HG03039 (cell line): ENCODE data around the gene ZCCHC4.
"Not testable (repeated sequence)": the region's sequence is repeated elsewhere in the genome, so short reads cannot be mapped to it uniquely, and the experiment has no call there.

ENCODE experiments used
- ATAC-seq: cut with Tn5 transposase; IDR thresholded peaks from one replicate; pipeline ENCODE4 v1.9.1; 2021; ENCODE audit warnings: mild to moderate bottlenecking, moderate library complexity; ENCODE audit not compliant: unreplicated experiment

Gene ZCCHC4

DNA sequence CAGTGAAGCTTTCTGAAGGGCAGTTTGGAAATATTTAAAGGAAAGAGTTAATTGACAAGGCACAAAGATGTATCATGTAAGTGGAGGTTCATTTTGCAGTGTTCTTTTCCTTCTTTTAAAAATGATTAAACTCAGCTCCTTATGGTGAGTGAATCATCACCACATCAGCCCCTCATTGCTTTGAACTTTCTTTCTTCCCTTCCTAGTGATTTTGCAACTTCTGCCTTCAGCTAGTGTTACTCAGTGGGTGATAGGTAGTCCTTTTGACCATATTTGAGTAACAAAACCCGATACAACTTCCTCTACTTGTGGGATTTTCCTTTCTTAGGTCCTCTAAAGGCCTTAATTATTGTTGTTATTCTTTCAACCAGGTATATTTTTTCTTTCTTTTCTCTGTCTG lies 8.2 kb downstream of the ZCCHC4 start:
- no peak for ATAC-seq

GRCh38 chr4:25321703-25322102 lies 9.1 kb downstream of the ZCCHC4 start:
- ATAC-seq: no peak

DNA sequence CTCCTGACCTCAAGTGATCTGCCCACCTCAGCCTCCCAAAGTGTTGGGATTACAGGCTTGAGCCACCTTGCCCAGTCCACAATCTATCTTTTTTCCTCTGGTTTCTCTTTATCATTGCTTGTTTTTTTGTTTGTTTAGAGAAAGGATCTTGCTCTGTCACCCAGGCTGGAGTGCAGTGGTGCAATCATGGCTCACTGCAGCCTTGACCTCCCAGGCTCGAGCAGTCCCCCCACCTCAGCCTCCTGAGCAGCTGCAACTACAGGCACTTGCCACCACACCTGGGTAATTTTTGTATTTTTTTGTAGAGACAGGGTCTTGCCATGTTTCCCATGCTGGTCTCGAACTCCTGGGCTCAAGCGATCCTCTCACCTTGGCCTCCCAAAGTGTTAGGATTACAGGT lies 15.9 kb downstream of the ZCCHC4 start:
- ATAC-seq: not testable (repeated sequence)

GRCh38 chr4:25330335-25330734 lies 17.8 kb downstream of the ZCCHC4 start:
- ATAC-seq: no peak

DNA sequence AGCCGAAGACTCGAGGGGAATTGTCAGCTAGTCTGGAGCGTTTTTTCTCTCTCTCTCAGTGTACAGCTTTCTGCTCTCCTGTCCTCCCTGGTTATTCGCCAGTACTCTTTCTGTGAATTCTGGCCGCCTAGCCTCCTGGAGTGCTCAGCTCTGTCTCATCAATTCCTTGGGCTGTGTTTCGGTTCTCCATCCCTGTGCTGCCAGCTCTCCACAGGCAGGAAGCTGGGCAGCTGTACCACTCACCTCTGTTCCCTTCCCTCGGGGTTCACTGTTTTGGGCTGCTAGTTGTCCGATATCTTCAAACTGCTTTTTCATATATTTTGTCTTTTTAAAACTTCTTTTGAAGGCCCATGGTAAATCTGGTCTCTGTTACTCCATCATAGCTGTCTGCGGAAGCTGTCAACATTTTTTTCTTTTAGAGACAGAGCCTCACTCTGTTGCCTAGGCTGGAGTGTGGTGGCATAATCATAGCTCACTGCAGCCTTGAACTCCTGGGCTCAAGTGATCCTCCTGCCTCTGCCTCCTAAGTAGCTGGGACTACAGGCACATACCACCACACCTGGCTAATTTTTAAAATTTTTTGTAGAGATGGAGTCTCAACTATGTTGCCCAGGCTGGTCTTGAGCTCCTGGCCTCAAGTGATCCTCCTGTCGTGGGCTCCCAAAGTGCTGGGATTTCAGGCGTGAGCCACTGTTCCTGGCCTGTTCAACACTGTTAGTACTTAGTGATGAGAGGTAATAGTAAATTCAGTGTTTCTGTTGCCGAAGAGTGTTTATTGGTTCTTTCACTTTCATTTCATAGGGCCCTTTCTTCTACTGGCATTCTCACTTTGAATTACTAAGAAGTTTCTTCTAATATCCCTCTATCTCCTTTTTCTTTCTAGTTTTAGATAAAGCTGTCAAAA lies 18.6 kb downstream of the ZCCHC4 start:
- peak; percentile 57 for ATAC-seq

- no peak for ATAC-seq
These were observed 31.1 kb downstream of the ZCCHC4 start for GRCh38 chr4:25343671-25344070.

DNA sequence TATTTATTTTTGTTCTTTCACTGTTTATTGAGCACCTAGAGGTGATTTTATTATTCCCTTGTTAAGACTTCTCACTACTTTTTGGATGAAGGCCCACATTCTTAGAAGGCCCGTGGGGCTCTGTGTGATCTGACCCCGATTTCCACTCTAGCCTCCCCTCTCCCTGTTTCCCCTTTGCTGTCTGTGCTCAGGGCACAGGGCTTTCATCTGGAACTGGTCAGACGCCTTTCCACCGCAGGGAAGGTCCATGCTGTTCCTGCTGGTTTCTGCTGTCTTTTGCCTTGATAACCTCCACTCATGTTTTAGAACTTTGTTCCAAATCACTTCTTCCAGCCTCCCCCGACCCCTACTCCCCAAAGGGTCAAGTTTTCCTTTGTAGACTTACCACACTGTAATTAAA lies 33.2 kb downstream of the ZCCHC4 start:
- no peak for ATAC-seq

DNA sequence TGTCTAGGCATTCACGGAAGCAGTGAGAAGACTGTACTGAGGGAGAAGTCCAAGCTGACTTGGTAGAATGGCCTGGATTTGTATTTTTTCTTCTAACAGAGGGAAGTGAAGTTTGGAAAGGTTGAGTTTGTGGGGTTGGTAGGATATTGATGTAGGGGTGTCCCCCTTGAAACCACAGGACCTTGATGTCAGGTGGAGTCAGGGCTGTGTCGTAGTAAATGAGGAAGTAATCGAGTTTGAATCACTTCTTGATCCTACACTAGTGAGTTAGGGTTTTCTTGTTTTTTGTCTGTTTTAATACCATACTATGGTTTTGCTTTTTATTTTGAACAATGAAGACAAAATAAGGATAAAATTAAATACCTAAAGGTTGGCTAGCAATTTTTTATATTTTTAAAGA lies 34.3 kb downstream of the ZCCHC4 start:
- peak; percentile 56 for ATAC-seq

GRCh38 chr4:25347473-25347872 lies 34.9 kb downstream of the ZCCHC4 start:
- ATAC-seq: no peak

- no peak for ATAC-seq
These were observed 35.4 kb downstream of the ZCCHC4 start for GRCh38 chr4:25347971-25348370.

- ATAC-seq: no peak
These were observed 38.0 kb downstream of the ZCCHC4 start for GRCh38 chr4:25350561-25350960.

DNA sequence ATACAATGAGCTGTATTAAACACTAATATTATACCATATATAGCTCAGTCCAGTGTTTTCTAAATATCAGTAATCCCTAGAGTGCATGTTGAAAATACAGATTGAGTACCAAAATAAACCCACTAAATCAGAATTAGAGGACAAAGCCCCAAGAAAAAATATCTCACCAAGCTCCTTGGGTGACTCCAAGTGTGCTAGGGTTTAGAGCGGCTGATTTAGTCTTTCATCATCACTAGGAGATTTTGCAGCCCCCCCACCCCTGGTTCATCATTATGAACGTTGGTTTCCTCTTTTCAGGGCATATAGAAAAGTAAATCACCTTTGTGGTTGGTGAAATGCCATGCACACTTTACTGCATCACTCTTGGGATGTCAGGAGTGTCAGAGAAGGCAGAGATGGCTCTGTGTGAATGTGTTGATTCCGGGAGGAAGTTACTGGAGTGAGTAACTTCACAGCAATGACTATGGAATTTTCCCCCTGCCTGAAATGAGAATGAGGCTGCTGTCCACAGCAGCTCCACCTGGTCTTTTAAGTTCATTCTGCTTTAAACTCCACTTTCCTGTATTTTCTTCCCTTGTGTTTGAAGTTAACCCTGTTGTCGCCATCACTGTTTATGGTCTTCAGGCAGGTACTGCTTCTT lies 39.3 kb downstream of the ZCCHC4 start:
- no peak for ATAC-seq

DNA sequence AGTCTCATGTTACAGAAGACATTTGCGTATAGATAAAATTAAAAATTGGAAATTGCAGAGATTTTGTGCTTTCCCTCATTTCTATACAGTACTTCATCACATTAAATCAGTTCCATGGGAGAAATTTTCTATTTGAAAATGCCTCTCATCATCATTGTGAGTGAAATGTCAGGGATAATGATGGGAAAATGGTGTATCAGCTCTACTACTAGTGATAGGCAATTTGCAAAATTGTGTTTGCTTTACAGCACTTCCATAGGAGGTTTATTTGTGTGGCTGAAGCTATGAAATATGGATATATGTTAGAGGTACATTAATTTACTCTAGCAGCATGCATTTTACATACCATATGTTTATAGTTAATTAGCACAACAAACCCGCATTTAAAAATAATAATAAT lies 43.5 kb downstream of the ZCCHC4 start:
- no peak for ATAC-seq

DNA sequence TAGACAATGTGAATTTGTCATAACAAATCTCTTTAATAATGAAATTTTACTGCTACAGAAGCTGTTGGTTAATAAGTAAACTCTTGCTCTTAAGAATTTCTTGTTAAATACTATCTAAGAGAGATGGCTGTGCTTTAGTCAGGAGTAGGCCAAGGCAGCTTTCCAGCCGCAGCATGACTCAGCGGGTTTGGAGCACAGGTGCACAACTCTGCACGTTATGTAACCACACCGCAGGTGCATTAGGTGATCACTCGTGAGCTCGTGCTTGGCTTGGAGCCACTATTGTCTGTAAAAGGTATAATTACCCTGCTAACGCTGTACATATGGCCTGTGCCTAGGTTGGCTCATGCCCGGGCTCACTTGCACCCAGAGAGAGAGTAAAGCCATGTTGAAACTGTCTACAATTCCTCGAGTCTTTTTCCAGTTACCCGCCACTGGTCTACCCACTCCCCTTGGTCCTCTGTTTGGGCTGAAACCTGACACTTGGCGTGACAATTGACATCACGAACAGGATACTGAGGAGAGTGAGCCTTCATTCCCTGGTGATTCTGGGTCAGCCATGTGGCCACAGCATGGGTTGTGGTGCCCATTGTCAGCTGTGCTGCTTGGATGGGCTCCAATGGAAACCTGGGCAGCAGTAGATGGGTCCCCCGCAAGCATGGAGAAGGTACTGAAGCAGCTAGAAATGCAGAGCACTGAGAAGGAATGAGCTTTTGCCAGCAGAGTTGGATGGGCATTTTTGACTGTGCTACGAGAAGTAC lies 46.1 kb downstream of the ZCCHC4 start:
- ATAC-seq: no peak

GRCh38 chr4:25361253-25361652 lies 48.7 kb downstream of the ZCCHC4 start:
- ATAC-seq: no peak

DNA sequence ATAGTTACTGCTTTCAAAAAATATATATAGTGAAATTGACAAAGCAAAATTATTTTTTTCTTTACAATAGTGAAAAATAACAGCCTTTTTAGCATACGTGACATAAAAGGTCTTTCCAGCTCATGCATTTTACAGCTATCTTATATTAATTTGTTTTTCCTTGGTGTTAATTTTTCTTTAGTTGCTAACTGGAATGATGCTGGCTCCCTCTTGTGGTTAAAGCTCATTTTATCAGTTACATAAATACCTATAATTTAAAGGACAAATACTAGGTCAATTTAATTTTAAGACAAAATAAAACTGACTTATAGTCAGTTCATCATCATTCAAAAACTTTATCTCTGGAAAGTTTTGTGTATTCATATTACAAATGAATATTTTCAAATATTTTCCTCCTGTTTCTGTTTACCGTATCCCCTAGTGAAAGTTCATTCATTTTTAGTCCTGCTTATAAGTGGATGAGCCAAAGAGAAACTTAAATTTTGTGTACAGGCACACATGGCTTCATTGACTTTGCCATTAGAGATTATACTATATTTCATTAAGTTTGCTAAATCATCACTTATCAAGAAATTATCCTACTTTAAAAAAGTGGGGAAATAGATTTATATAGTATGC lies 54.5 kb downstream of the ZCCHC4 start:
- ATAC-seq: no peak

- no peak for ATAC-seq
These were observed 55.3 kb downstream of the ZCCHC4 start for GRCh38 chr4:25367877-25368276.

GRCh38 chr4:25368315-25368714 lies 55.7 kb downstream of the ZCCHC4 start:
- no peak for ATAC-seq

- no peak for ATAC-seq
These were observed 57.7 kb downstream of the ZCCHC4 start for GRCh38 chr4:25370242-25370641.

- ATAC-seq: not testable (repeated sequence)
These were observed 60.0 kb downstream of the ZCCHC4 start for GRCh38 chr4:25372549-25372948.
